B cell (primary cell): ENCODE data around the gene COL1A1. TPM values are rescaled to one million over a fixed set of nuclear protein-coding genes. Genes with fewer than 3 reads are reported as not detected.
A peak's percentile ranks its signal among the peaks of the same experiment; 100 is the strongest.

ENCODE experiments used
- ATAC-seq: fragments of 200-7000 bp; cut with Tn5 transposase; one replicate; pipeline ENCODE4 v1.10.0; 2021; ENCODE audit warnings: low read depth, mild to moderate bottlenecking, moderate number of reproducible peaks, moderate library complexity
- CTCF ChIA-PET: fragments of 350-600 bp; sonication (Branson Sonifier 250); formaldehyde crosslinking; loops from one replicate; lab custom pipeline; 2021; ENCODE audit warnings: antibody characterized with exemption, inconsistent platforms; lab: Charles Lee
- POLR2A ChIA-PET: fragments of 350-600 bp; sonication (Branson Sonifier 250); formaldehyde crosslinking; loops from one replicate; lab custom pipeline; 2021; ENCODE audit warnings: antibody characterized with exemption; lab: Charles Lee
- DNase-seq: peaks from one replicate; pipeline ENCODE4 v3.0.0; 2013
- H2AFZ ChIP-seq: 2 replicates; pipeline ENCODE4 v1.6.1; 2012; ENCODE audit warnings: mild to moderate bottlenecking, low read depth, low read length; ENCODE audit not compliant: insufficient read depth, poor library complexity, severe bottlenecking
- H3K27ac ChIP-seq, 2 donors: 1 replicate in 1 of 2; 2 replicates in 1 of 2; pipeline ENCODE4 v1.5.1; 2012 to 2013; ENCODE audit warnings: low read length in 2 of 2, mild to moderate bottlenecking in 2 of 2, moderate library complexity in 1 of 2
- H3K27me3 ChIP-seq, 4 experiments: fragments of 200-600 bp in 1 of 4; sonication (generic) in 1 of 4; replicated peaks in 1 of 4; 1 replicate in 2 of 4; 2 replicates in 2 of 4; pipeline versions ENCODE4 v1.6.1 to v1.7.0; 2013 to 2016; ENCODE audit warnings: low read length in 3 of 4, mild to moderate bottlenecking in 2 of 4, mixed read lengths in 1 of 4, moderate library complexity in 1 of 4; ENCODE audit not compliant: insufficient read depth in 4 of 4, control insufficient read depth in 3 of 4; ENCODE audit errors: control extremely low read depth in 1 of 4
- H3K36me3 ChIP-seq, 2 experiments: replicated peaks in 1 of 2; 1 replicate in 1 of 2; 2 replicates in 1 of 2; pipeline versions ENCODE4 v1.6.1 to v1.7.1; 2013; ENCODE audit warnings: low read length in 1 of 2; ENCODE audit not compliant: insufficient read depth in 2 of 2, control insufficient read depth in 1 of 2; ENCODE audit errors: control extremely low read depth in 1 of 2, extremely low read depth in 1 of 2
- H3K4me1 ChIP-seq, 2 donors: fragments of 200-600 bp in 1 of 2; sonication (generic) in 1 of 2; 1 replicate in 1 of 2; 2 replicates in 1 of 2; pipeline versions ENCODE4 v1.5.1 to v1.6.1; 2013 to 2017; ENCODE audit warnings: low read length in 2 of 2; ENCODE audit not compliant: control insufficient read depth in 2 of 2, insufficient read depth in 2 of 2
- H3K4me2 ChIP-seq: replicated peaks from 2 replicates; pipeline ENCODE3; 2012; ENCODE audit warnings: mild to moderate bottlenecking, low read depth, low read length; ENCODE audit not compliant: poor library complexity, severe bottlenecking
- H3K4me3 ChIP-seq, 5 experiments: fragments of 200-600 bp in 1 of 5; sonication (generic) in 1 of 5; 1 replicate in 3 of 5; 2 replicates in 2 of 5; pipeline versions ENCODE4 v1.5.1 to v1.7.0; 2011 to 2016; ENCODE audit warnings: low read length in 4 of 5, mild to moderate bottlenecking in 4 of 5, low read depth in 2 of 5, control low read depth in 1 of 5, moderate library complexity in 1 of 5; ENCODE audit not compliant: insufficient read depth in 1 of 5; ENCODE audit errors: control extremely low read depth in 1 of 5, extremely low read depth in 1 of 5
- H3K79me2 ChIP-seq: fragments of 200-600 bp; sonication (generic); one replicate; pipeline ENCODE4 v1.6.0; 2016; ENCODE audit warnings: low read length; ENCODE audit not compliant: control insufficient read depth, insufficient read depth
- H3K9ac ChIP-seq: fragments of 200-600 bp; sonication (generic); 2 replicates; pipeline ENCODE4 v1.6.1; 2017; ENCODE audit warnings: mild to moderate bottlenecking, low read length, moderate library complexity
- H3K9me3 ChIP-seq, 3 donors: one replicate each; pipeline versions ENCODE4 v1.6.1 to v1.7.1; 2013; ENCODE audit warnings: low read length in 2 of 3; ENCODE audit not compliant: control insufficient read depth in 2 of 3, insufficient read depth in 1 of 3; ENCODE audit errors: control extremely low read depth in 1 of 3
- H4K20me1 ChIP-seq: 2 replicates; pipeline ENCODE4 v1.6.0; 2012; ENCODE audit warnings: mild to moderate bottlenecking, low read length; ENCODE audit not compliant: insufficient read depth, control insufficient read depth, poor library complexity, severe bottlenecking
- H3K27ac Mint-ChIP-seq: one replicate; pipeline ENCODE4 v1.8.0; 2021; ENCODE audit warnings: mixed read lengths
- H3K27me3 Mint-ChIP-seq: one replicate; pipeline ENCODE4 v1.8.0; 2021; ENCODE audit warnings: mixed read lengths
- H3K4me1 Mint-ChIP-seq: one replicate; pipeline ENCODE4 v1.8.0; 2021; ENCODE audit warnings: mixed read lengths
- H3K4me3 Mint-ChIP-seq: one replicate; pipeline ENCODE4 v1.8.0; 2021; ENCODE audit warnings: mixed read lengths
- H3K9me3 Mint-ChIP-seq: one replicate; pipeline ENCODE4 v1.8.0; 2022; ENCODE audit warnings: mixed read lengths; ENCODE audit not compliant: insufficient read depth
- EZH2 ChIP-seq: IDR thresholded peaks from 2 replicates; pipeline ENCODE4 v1.6.1; 2012; ENCODE audit warnings: borderline replicate concordance, low read depth, mild to moderate bottlenecking, moderate library complexity, low read length; ENCODE audit not compliant: insufficient read depth, poor library complexity, severe bottlenecking
- WGBS: methylation state at CpG from one replicate; pipeline ENCODE4 v1.1.5; 2013; ENCODE audit warnings: missing lambda C conversion rate; ENCODE audit not compliant: insufficient coverage; 5-methylcytosine and 5-hydroxymethylcytosine counted together
- intact Hi-C: fragments of 100-400 bp; cut with micrococcal nuclease; formaldehyde crosslinking; loops from one replicate; pipeline ENCODE4 v1.10.0; 2022
- polyA plus RNA-seq: library from polyadenylated mRNA; depleted of rRNA; stranded (reverse); fragments of >200 nt; gene quantifications from 2 replicates; pipeline ENCODE4 v1.2.3, GENCODE V29; 2012
- total RNA-seq, 2 donors: library from RNA; stranded (reverse); fragments of 120-200 nt in 1 of 2; gene quantifications; 1 replicate in 1 of 2; 2 replicates in 1 of 2; pipeline versions ENCODE4 v1.2.3 to v1.2.4, GENCODE V29; 2013 to 2022
- TF ChIP-seq, protein P1 (sequence below): fragments of 200-600 bp; IDR thresholded peaks from one replicate; pipeline ENCODE4 v1.8.0; 2022; ENCODE audit warnings: antibody characterized with exemption, mild to moderate bottlenecking

The COL1A1 gene
- total and polyA plus RNA-seq, 2 donors (not counting 1 experiment from before 2014, with no cell fraction given): 0.66 to 9.1 TPM

DNA sequence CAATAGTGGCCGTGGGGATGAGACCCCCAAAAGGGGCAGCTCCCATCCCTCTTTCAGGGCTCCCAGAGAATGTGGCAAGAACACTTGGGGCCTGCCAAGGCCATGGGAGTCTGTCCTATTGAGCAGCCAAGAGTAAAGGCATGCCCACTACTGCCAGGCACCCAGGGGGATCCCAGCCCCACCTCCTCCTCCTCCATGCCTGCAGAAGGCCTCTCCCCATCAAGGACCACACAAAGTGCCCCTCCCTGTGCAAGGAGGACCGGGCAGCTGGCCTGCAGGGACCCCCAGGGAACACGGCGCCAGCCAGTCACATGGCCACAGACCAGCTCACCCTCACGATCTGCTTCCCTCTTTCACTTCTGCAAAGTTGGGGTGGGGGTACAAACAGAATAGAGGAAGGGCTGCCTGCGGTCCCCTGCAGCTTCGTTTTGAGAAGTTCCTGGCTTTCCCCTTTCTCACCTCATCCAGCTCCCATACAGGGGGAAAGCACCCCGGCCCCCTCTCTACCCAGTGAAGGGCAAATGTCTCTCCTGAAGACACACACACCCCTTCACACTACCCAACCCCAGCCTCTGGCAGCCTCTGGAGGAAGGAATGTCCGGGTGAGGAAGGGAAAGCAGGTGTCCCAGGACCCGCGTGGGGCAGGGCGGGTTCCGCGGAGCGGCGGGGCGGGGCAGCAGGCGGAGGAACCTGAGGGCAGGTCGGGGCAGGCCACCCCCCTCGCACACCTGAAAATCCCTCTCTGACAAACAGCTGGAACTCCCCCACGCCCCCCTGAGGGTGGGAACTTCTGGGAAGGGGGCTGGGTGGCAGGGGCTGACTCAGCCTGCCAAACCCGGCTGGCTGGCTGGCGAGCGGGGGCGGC lies 53.0 kb downstream of the COL1A1 start:
- Histone ChIP-seq H3K36me3 (peaks cover 0 to 30% of the 10 kb centered on the region in 2 experiments), H3K9me3 (no peaks in the 10 kb centered on the region), H4K20me1 (peaks cover 67% of the 10 kb centered on the region), H3K27ac (peak overlapping the region; percentile 82 to 94), H3K4me1 (peaks cover 46 to 60% of the 10 kb centered on the region in 2 donors), H2AFZ (peak overlapping the region; percentile 52), H3K9ac (peak overlapping the region; percentile 95), H3K4me3 (peak overlapping the region; percentile 74 to 97 (median 85)), H3K79me2 (peaks cover 74% of the 10 kb centered on the region), H3K27me3 (no peaks in the 10 kb centered on the region), H3K4me2 (peak overlapping the region; percentile 92)
- ChIA-PET POLR2A (interaction anchor here (0.6 to 1.8 kb wide), 7 partner anchors 9 to 904 kb away, joined by 3 to 11 read pairs (median 5); partner anchors contain the start of gene PDK2), CTCF (interaction anchor here (0.7 to 5.1 kb wide), 12 partner anchors 9 to 61 kb away, joined by 3 to 59 read pairs (median 5); partner anchors contain the start of gene SAMD14)
- H3K4me3 Mint-ChIP-seq: peak overlapping the region; percentile 100
- peak; percentile 58 for ATAC-seq
- TF ChIP-seq, protein P1, sequence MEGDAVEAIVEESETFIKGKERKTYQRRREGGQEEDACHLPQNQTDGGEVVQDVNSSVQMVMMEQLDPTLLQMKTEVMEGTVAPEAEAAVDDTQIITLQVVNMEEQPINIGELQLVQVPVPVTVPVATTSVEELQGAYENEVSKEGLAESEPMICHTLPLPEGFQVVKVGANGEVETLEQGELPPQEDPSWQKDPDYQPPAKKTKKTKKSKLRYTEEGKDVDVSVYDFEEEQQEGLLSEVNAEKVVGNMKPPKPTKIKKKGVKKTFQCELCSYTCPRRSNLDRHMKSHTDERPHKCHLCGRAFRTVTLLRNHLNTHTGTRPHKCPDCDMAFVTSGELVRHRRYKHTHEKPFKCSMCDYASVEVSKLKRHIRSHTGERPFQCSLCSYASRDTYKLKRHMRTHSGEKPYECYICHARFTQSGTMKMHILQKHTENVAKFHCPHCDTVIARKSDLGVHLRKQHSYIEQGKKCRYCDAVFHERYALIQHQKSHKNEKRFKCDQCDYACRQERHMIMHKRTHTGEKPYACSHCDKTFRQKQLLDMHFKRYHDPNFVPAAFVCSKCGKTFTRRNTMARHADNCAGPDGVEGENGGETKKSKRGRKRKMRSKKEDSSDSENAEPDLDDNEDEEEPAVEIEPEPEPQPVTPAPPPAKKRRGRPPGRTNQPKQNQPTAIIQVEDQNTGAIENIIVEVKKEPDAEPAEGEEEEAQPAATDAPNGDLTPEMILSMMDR: no peak
- TF ChIP-seq EZH2: no peak
- no peaks in the 10 kb centered on the region for H3K9me3 Mint-ChIP-seq
- peak overlapping the region; percentile 98 for H3K27ac Mint-ChIP-seq
- H3K4me1 Mint-ChIP-seq: peaks cover 54% of the 10 kb centered on the region
- WGBS: 0% methylated on average over 7 of the region's 25 CpGs
- peak; percentile 95 for DNase-seq
- intact Hi-C loops: loop anchor here (1.0 kb wide), 2 partner anchors 8 to 53 kb away; partner anchors contain the start of gene PDK2
- H3K27me3 Mint-ChIP-seq: no peaks in the 10 kb centered on the region
